Left lung (tissue), 10 donors: Measurements from ENCODE around the gene ACSM3. TPM values are rescaled to one million over a fixed set of nuclear protein-coding genes. Genes with fewer than 3 reads are reported as not detected.

ENCODE experiments used
- ATAC-seq: fragments of 200-7000 bp; cut with Tn5 transposase; one replicate; pipeline ENCODE4 v1.9.1; 2020; ENCODE audit warnings: moderate library complexity
- DNase-seq, 4 donors: peaks; one replicate each; pipeline ENCODE4 v3.0.0-alpha.2; 2013 to 2020
- H3K27ac ChIP-seq, 2 donors: fragments of 200-600 bp; sonication (generic) in 1 of 2; one replicate each; pipeline versions ENCODE4 v1.5.0 to v1.8.0; 2020 to 2021
- H3K27me3 ChIP-seq, 2 donors: fragments of 200-600 bp; sonication (generic) in 1 of 2; one replicate each; pipeline versions ENCODE4 v1.5.0 to v1.8.0; 2020 to 2021
- H3K36me3 ChIP-seq, 2 donors: fragments of 200-600 bp; sonication (generic) in 1 of 2; one replicate each; pipeline versions ENCODE4 v1.5.0 to v1.8.0; 2020 to 2021
- H3K4me1 ChIP-seq, 2 donors: fragments of 200-600 bp; one replicate each; pipeline ENCODE4 v1.8.0; 2021
- H3K4me3 ChIP-seq, 2 donors: fragments of 200-600 bp; sonication (generic) in 1 of 2; one replicate each; pipeline versions ENCODE4 v1.5.0 to v1.8.0; 2020 to 2021; ENCODE audit warnings: mild to moderate bottlenecking in 1 of 2
- H3K9me3 ChIP-seq, 2 donors: fragments of 200-600 bp; sonication (generic) in 1 of 2; one replicate each; pipeline versions ENCODE4 v1.5.0 to v1.8.0; 2020 to 2021
- CTCF ChIP-seq, 2 donors: fragments of 200-600 bp; sonication (generic) in 1 of 2; IDR thresholded peaks; one replicate each; pipeline versions ENCODE4 v1.5.0 to v1.8.0; 2021; ENCODE audit warnings: antibody characterized with exemption in 2 of 2
- intact Hi-C, 2 donors: fragments of 100-400 bp; cut with DNase I; formaldehyde crosslinking; loops; one replicate each; pipeline versions ENCODE4 v1.11.2 to v1.14.2; 2022
- polyA plus RNA-seq, 6 donors: library from polyadenylated mRNA; unstranded; fragments of 120-200 nt; gene quantifications; one replicate each; pipeline ENCODE4 v1.2.1, GENCODE V29; 2013; ENCODE audit not compliant: insufficient read length in 6 of 6
- total RNA-seq, 2 donors: library from RNA; stranded (reverse); fragmentation: NEBNext Ultra II Directional; extraction: Animal tissue kit (Norgen Biotek cat#: 25700); gene quantifications; one replicate each; pipeline ENCODE4 v1.2.1, GENCODE V29; 2021
- donor health status: DM: no; HTN: yes; CAD: no.
- donor health status: DM: no; HTN: no; CAD: no.

The ACSM3 gene
- total and polyA plus RNA-seq, 8 donors, result 15.7 to 75.9 (median 56.9) TPM

- Histone ChIP-seq H3K27me3 (no peaks in the 10 kb centered on the region), H3K4me3 (peak overlapping the region; percentile 70 to 85), H3K4me1 (peaks cover 9 to 39% of the 10 kb centered on the region in 2 donors), H3K36me3 (peaks cover 4 to 38% of the 10 kb centered on the region in 2 donors), H3K27ac (peak overlapping the region; percentile 93 to 99), H3K9me3 (no peaks in the 10 kb centered on the region)
- TF ChIP-seq CTCF (IDR thresholded peaks at IDR 0.05), result no peak
- ATAC-seq (peak; percentile 15), DNase-seq (no peak)
- intact Hi-C loops, result no loop called here
Measured at GRCh38 chr16:20740007-20740883, 23.6 kb upstream of the ACSM3 start.

- ATAC-seq (peak; percentile 95), DNase-seq (peak; percentile 74 to 97 (median 92))
- Histone ChIP-seq H3K27ac (peak overlapping the region; percentile 93 to 99), H3K27me3 (no peaks in the 10 kb centered on the region), H3K4me3 (peak overlapping the region; percentile 70 to 85), H3K4me1 (peaks cover 9 to 32% of the 10 kb centered on the region in 2 donors), H3K9me3 (no peaks in the 10 kb centered on the region), H3K36me3 (peaks cover 4 to 30% of the 10 kb centered on the region in 2 donors)
- no peak for TF ChIP-seq CTCF (IDR thresholded peaks at IDR 0.05)
- intact Hi-C loops, result no loop called here
Measured at GRCh38 chr16:20740901-20741521, 22.8 kb upstream of the ACSM3 start.

GRCh38 chr16:20741554-20742285 is 22.1 kb upstream of the ACSM3 start, which contains the start of gene THUMPD1:
TSS of gene THUMPD1 (minus strand) at chr16:20741818. CDS start at chr16:20741739, 79 bp downstream.
- Histone ChIP-seq H3K9me3 (peaks cover 0 to 6% of the 10 kb centered on the region in 2 donors), H3K27me3 (no peaks in the 10 kb centered on the region), H3K4me1 (peaks cover 9 to 30% of the 10 kb centered on the region in 2 donors), H3K27ac (peak within 1 kb of the TSS; percentile 93 to 99), H3K4me3 (peak within 1 kb of the TSS; percentile 70 to 85), H3K36me3 (peaks cover 4 to 23% of the 10 kb centered on the region in 2 donors)
- ATAC-seq, result peak; percentile 97
- DNase-seq, result peak; percentile 89 to 99 (median 96)
- no peak for TF ChIP-seq CTCF (IDR thresholded peaks at IDR 0.05)
- intact Hi-C loops, result no loop called here

- Histone ChIP-seq H3K4me3 (no peak overlapping the region), H3K27me3 (no peaks in the 10 kb centered on the region), H3K36me3 (peaks cover 2 to 4% of the 10 kb centered on the region in 2 donors), H3K27ac (no peak overlapping the region), H3K4me1 (peaks cover 9 to 29% of the 10 kb centered on the region in 2 donors), H3K9me3 (peaks cover 0 to 22% of the 10 kb centered on the region in 2 donors)
- intact Hi-C loops, result no loop called here
- DNase-seq, result no peak
- no peak for ATAC-seq
- TF ChIP-seq CTCF (IDR thresholded peaks at IDR 0.05), result no peak
Measured at GRCh38 chr16:20743591-20743990, 20.2 kb upstream of the ACSM3 start.
